Measurements from ENCODE around the gene OR6J1. TPM values are rescaled to one million over a fixed set of nuclear protein-coding genes. Genes with fewer than 3 reads are reported as not detected.

The OR6J1 gene
- total RNA-seq, 4 donors from 2014 or later: 0.12 TPM; not detected in 3

- H3K36me3 ChIP-seq: no peaks in the 10 kb centered on the region
- no peak overlapping the region for H3K27ac ChIP-seq
- H3K4me3 ChIP-seq: no peak overlapping the region
- ATAC-seq: no peak
- 82% methylated on average over 2 of the region's 2 CpGs; no CpG with 5 or more reads in 1 of the 2 donors for WGBS, 2 donors (ENCODE audit: low coverage in 1 of 2)
- no peaks in the 10 kb centered on the region for H3K4me1 ChIP-seq
- no peaks in the 10 kb centered on the region for H3K9me3 ChIP-seq
- H3K27me3 ChIP-seq: no peaks in the 10 kb centered on the region
- no peak for TF ChIP-seq POLR2AphosphoS5 (IDR thresholded peaks at IDR 0.05)
- TF ChIP-seq EP300 (IDR thresholded peaks at IDR 0.05): no peak
- TF ChIP-seq POLR2A (IDR thresholded peaks at IDR 0.05): no peak
- TF ChIP-seq, protein P1, sequence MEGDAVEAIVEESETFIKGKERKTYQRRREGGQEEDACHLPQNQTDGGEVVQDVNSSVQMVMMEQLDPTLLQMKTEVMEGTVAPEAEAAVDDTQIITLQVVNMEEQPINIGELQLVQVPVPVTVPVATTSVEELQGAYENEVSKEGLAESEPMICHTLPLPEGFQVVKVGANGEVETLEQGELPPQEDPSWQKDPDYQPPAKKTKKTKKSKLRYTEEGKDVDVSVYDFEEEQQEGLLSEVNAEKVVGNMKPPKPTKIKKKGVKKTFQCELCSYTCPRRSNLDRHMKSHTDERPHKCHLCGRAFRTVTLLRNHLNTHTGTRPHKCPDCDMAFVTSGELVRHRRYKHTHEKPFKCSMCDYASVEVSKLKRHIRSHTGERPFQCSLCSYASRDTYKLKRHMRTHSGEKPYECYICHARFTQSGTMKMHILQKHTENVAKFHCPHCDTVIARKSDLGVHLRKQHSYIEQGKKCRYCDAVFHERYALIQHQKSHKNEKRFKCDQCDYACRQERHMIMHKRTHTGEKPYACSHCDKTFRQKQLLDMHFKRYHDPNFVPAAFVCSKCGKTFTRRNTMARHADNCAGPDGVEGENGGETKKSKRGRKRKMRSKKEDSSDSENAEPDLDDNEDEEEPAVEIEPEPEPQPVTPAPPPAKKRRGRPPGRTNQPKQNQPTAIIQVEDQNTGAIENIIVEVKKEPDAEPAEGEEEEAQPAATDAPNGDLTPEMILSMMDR (IDR thresholded peaks at IDR 0.05): no peak
Measured at GRCh38 chr14:22651586-22651985, 7.4 kb upstream of the OR6J1 start.

DNA sequence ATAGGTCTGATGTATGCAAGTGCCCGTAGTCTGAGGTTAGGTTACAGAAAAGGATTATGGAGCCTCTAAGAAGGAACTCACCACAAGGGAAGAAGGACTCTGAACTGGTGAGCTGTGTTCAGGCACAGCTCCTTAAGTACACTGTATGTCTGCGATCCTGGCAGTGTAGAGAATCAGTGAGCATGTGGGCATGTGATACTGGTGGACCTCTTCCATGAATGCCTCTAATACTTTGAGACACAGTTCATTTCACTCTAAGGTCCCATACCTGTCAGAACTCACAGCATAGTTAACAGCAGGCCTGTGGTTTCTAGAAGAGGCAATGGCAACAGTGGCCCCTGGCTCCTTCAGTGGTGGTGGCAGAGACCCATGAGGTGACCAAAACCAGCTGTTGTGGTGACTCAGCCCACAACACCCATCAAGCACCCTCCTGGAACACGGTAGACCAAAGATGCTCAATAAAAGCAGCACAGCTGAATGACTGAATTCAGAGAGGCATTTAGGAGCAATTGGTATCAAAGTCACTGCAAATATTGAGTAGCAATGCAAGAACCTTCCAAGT is 6.9 kb upstream of the OR6J1 start:
- Histone ChIP-seq H3K9me3 (no peaks in the 10 kb centered on the region), H3K36me3 (no peaks in the 10 kb centered on the region), H3K27ac (no peak overlapping the region), H3K27me3 (no peaks in the 10 kb centered on the region), H3K4me3 (no peak overlapping the region), H3K4me1 (no peaks in the 10 kb centered on the region)
- 57 to 70% methylated on average over 2 of the region's 3 CpGs for WGBS, 2 donors (ENCODE audit: low coverage in 1 of 2)
- no peak for ATAC-seq
- TF ChIP-seq, protein P1 (IDR thresholded peaks at IDR 0.05): no peak
- TF ChIP-seq EP300 (IDR thresholded peaks at IDR 0.05): no peak
- TF ChIP-seq POLR2A (IDR thresholded peaks at IDR 0.05): no peak
- TF ChIP-seq POLR2AphosphoS5 (IDR thresholded peaks at IDR 0.05): no peak

DNA sequence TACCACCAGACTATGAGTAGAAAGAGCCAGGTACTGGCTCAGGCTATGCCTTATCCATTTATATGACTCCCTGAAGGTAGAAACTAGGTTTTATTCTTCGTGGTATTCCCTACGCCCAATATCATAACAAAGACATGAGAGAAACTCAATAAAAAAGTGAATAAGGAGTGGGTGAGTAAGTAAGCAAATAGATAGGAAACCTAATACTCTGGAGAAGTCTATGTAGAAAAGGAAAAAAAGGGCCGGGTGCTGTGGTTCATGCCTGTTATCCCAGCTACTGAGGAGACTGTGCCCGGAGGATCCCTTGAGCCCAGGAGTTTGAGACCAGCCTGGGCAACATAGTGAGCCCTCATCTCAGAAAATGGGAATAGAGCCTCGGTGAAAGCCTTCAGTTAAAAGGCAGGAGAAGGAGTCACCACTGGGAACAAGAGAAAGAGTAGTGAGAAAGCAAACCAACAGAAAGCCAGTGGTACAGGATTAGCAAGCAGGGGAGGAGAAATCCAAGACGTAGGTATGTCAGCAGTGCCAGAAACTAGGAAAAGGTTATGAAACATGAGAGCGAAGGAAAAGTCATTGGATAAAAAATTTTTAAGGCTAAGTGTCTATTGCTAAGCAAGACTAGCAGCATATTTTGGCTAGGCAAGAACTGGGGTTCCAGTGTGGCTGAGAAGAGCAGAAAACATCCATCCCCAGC is 6.0 kb upstream of the OR6J1 start:
- Histone ChIP-seq H3K4me3 (no peak overlapping the region), H3K4me1 (no peaks in the 10 kb centered on the region), H3K27ac (no peak overlapping the region), H3K9me3 (no peaks in the 10 kb centered on the region), H3K36me3 (no peaks in the 10 kb centered on the region), H3K27me3 (no peaks in the 10 kb centered on the region)
- 69 to 77% methylated on average over 6 to 7 of the region's 7 CpGs for WGBS, 2 donors (ENCODE audit: low coverage in 1 of 2)
- TF ChIP-seq, protein P1 (IDR thresholded peaks at IDR 0.05): no peak
- TF ChIP-seq POLR2A (IDR thresholded peaks at IDR 0.05) (no peak), EP300 (IDR thresholded peaks at IDR 0.05) (no peak), POLR2AphosphoS5 (IDR thresholded peaks at IDR 0.05) (no peak)
- no peak for ATAC-seq

DNA sequence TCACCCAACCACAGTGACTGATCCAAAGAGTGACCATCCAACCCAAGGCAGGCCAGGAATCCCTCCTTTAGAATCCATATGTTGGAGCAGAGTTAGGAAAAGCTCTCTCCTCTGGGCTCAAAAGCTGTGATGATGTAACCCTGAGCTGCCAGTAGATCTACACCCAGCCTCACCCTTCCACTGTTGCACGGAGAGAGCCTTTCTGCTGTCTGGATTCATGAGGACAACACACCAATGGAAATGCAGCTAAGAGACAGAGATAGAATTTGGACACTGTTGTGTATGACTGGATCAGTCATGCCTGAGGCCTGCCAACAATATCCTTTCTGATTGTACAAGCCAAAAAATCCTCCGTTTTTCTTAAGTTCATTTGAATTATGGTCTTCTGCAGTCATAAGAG is 4.4 kb upstream of the OR6J1 start:
- H3K4me1 ChIP-seq: no peaks in the 10 kb centered on the region
- no peak for ATAC-seq

More for the DNA sequence above, 4.4 kb upstream of the OR6J1 start:
- H3K27me3 ChIP-seq: no peaks in the 10 kb centered on the region
- H3K4me3 ChIP-seq: no peak overlapping the region
- 50 to 61% methylated on average over 1 to 2 of the region's 2 CpGs for WGBS, 2 donors (ENCODE audit: low coverage in 1 of 2)
- no peaks in the 10 kb centered on the region for H3K9me3 ChIP-seq
- TF ChIP-seq POLR2A (IDR thresholded peaks at IDR 0.05): no peak
- no peak for TF ChIP-seq POLR2AphosphoS5 (IDR thresholded peaks at IDR 0.05)
- no peak for TF ChIP-seq EP300 (IDR thresholded peaks at IDR 0.05)
- TF ChIP-seq, protein P1 (IDR thresholded peaks at IDR 0.05): no peak
- H3K36me3 ChIP-seq: no peaks in the 10 kb centered on the region
- no peak overlapping the region for H3K27ac ChIP-seq

Measured in gastroesophageal sphincter (tissue), 4 donors.